K562 (cell line): ENCODE data around the gene UBFD1. TPM values are rescaled to one million over a fixed set of nuclear protein-coding genes. Genes with fewer than 3 reads are reported as not detected.

Source experiments
- MIER1 ChIP-seq: fragments of 450-650 bp; IDR thresholded peaks from 2 replicates; pipeline ENCODE4 v1.6.1; 2016; ENCODE audit warnings: antibody characterized with exemption, mild to moderate bottlenecking, low read depth
- PML ChIP-seq: IDR thresholded peaks from 2 replicates; pipeline ENCODE4 v1.6.1; 2012; ENCODE audit warnings: low read length, inconsistent platforms
- SMAD2 ChIP-seq: fragments of 150-350 bp; IDR thresholded peaks from 2 replicates; pipeline ENCODE4 v1.6.1; 2014; ENCODE audit warnings: low read depth, mild to moderate bottlenecking, low read length
- SMARCE1 ChIP-seq: fragments of 450-650 bp; IDR thresholded peaks from 2 replicates; pipeline ENCODE4 v1.7.1; 2016; ENCODE audit warnings: mild to moderate bottlenecking
- TRIM24 ChIP-seq, 2 experiments: fragments of 450-650 bp; IDR thresholded peaks; 2 replicates each; pipeline ENCODE4 v1.6.1; 2016
- polyA plus RNA-seq, 8 experiments: library from polyadenylated mRNA; depleted of rRNA in 4 of 8; stranded (reverse) in 5 of 8; unstranded in 3 of 8; fragments of >200 nt; fragmentation: Nextera tagmentation in 2 of 8; fragmentation: Illumina TruSeq in 1 of 8; extraction: Ambion mirVana in 2 of 8; extraction: Trizol in 1 of 8; gene quantifications; 2 replicates each; pipeline versions ENCODE4 v1.2.1 to v1.2.3, GENCODE V29; 2011 to 2014; ENCODE audit warnings: inconsistent platforms in 1 of 8, missing spikeins in 1 of 8
- total RNA-seq, 7 experiments: library from RNA; depleted of rRNA in 6 of 7; stranded (reverse); fragments of >200 nt in 6 of 7; fragmentation: Illumina TruSeq in 2 of 7; extraction: Trizol in 2 of 7; gene quantifications; 2 replicates each; pipeline versions ENCODE4 v1.2.1 to v1.2.3, GENCODE V29; 2011 to 2021; ENCODE audit warnings: low replicate concordance in 1 of 7
- TF ChIP-seq, protein P1 (sequence below), 2 experiments: fragments of 450-650 bp; formaldehyde crosslinking in 1 of 2; IDR thresholded peaks; 2 replicates each; pipeline versions ENCODE4 v1.4.0 to v1.6.1; 2014 to 2020; ENCODE audit warnings: mild to moderate bottlenecking in 2 of 2, borderline replicate concordance in 1 of 2, low read depth in 1 of 2
- TF ChIP-seq, protein P2 (sequence below): sonication (generic); formaldehyde crosslinking; IDR thresholded peaks from 2 replicates; pipeline ENCODE4 v1.8.0; 2022; ENCODE audit warnings: mild to moderate bottlenecking, missing genetic modification reagents
- TF ChIP-seq, protein P3 (sequence below): fragments of 250-450 bp; sonication (Bioruptor Pico); IDR thresholded peaks from 2 replicates; pipeline ENCODE4 v1.5.0; 2022; ENCODE audit warnings: mild to moderate bottlenecking
- TF ChIP-seq, protein P4 (sequence below), 2 experiments: fragments of 450-650 bp; conservative IDR thresholded peaks; 2 replicates each; pipeline ENCODE4 v1.6.1; 2017; ENCODE audit warnings: mild to moderate bottlenecking in 2 of 2, moderate library complexity in 2 of 2
- TF ChIP-seq, protein P5 (sequence below): IDR thresholded peaks from 2 replicates; pipeline ENCODE4 v1.6.1; 2014; ENCODE audit warnings: antibody characterized with exemption

UBFD1 gene
- total and polyA plus RNA-seq, 9 of the 15 experiments (the other 6 are each of a cell fraction or from before 2014, with no cell fraction given) = 10.7 to 66.2 (median 34.0) TPM

DNA sequence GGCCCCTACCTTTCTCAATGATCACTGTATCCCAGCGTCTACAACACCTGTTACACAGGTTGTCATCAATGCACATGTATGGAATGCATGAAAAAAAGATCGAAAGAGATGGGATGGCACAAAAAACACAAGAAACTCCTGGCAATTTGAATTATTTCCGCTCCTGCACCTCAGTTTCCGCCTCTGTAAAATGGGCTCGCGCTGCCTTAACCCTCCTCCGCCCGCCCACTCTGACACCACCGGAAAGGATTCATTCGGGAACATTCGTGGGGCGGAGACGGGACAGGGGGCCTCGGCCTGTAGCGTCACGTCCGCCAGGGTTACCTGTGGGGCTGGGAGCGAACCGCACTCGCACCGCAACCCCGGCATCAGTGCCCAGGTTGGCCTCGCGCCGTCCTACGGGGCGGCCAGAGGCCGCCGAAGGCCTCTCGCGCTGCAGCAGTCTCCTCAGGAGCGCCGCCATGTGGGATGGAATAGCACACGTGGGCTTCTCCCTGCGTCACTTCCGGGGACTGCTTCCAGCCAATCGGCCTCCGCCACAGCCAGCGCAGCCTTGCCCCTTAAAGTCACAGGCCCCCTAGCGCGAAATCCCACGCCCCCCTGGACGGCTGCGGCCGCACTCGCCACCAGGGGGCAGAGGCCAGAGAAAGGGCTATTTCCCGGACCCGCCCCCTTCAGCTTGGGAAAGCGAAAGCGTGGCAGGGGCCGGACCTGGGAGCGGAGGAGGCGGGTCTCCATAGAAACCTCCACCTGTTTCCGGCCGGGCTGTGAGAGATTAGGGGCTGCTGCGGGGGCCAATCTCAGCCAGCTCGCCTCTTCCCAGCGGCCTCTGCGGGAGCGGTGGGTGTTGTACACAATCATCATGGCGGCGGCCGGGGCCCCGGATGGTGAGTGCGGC, at the start of gene UBFD1, which contains the start of gene EARS2 (continued):
- TF ChIP-seq, protein P1, sequence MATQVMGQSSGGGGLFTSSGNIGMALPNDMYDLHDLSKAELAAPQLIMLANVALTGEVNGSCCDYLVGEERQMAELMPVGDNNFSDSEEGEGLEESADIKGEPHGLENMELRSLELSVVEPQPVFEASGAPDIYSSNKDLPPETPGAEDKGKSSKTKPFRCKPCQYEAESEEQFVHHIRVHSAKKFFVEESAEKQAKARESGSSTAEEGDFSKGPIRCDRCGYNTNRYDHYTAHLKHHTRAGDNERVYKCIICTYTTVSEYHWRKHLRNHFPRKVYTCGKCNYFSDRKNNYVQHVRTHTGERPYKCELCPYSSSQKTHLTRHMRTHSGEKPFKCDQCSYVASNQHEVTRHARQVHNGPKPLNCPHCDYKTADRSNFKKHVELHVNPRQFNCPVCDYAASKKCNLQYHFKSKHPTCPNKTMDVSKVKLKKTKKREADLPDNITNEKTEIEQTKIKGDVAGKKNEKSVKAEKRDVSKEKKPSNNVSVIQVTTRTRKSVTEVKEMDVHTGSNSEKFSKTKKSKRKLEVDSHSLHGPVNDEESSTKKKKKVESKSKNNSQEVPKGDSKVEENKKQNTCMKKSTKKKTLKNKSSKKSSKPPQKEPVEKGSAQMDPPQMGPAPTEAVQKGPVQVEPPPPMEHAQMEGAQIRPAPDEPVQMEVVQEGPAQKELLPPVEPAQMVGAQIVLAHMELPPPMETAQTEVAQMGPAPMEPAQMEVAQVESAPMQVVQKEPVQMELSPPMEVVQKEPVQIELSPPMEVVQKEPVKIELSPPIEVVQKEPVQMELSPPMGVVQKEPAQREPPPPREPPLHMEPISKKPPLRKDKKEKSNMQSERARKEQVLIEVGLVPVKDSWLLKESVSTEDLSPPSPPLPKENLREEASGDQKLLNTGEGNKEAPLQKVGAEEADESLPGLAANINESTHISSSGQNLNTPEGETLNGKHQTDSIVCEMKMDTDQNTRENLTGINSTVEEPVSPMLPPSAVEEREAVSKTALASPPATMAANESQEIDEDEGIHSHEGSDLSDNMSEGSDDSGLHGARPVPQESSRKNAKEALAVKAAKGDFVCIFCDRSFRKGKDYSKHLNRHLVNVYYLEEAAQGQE (IDR thresholded peaks at IDR 0.05; ENCODE audit: borderline replicate concordance) = peak; percentile 79
- TF ChIP-seq, protein P1 (CRISPR knock-in tag; IDR thresholded peaks at IDR 0.05; ENCODE audit: low read depth) = 0 out of 2 replicates have a peak, but pooled peaks have one; percentile 29
- TF ChIP-seq TRIM24 (IDR thresholded peaks at IDR 0.05) (peak in 1 of 2 experiments; percentile 36; a peak in 1 of 4 replicates), MIER1 (0 out of 2 replicates have a peak, but pooled peaks have one; percentile 54), SMAD2 (no peak), PML (peak; percentile 56; the same call in 1 of the 2 replicates), SMARCE1 (no peak)
- TF ChIP-seq, protein P2, sequence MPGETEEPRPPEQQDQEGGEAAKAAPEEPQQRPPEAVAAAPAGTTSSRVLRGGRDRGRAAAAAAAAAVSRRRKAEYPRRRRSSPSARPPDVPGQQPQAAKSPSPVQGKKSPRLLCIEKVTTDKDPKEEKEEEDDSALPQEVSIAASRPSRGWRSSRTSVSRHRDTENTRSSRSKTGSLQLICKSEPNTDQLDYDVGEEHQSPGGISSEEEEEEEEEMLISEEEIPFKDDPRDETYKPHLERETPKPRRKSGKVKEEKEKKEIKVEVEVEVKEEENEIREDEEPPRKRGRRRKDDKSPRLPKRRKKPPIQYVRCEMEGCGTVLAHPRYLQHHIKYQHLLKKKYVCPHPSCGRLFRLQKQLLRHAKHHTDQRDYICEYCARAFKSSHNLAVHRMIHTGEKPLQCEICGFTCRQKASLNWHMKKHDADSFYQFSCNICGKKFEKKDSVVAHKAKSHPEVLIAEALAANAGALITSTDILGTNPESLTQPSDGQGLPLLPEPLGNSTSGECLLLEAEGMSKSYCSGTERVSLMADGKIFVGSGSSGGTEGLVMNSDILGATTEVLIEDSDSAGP (CRISPR knock-in tag) = peak; percentile 99
- TF ChIP-seq, protein P3, sequence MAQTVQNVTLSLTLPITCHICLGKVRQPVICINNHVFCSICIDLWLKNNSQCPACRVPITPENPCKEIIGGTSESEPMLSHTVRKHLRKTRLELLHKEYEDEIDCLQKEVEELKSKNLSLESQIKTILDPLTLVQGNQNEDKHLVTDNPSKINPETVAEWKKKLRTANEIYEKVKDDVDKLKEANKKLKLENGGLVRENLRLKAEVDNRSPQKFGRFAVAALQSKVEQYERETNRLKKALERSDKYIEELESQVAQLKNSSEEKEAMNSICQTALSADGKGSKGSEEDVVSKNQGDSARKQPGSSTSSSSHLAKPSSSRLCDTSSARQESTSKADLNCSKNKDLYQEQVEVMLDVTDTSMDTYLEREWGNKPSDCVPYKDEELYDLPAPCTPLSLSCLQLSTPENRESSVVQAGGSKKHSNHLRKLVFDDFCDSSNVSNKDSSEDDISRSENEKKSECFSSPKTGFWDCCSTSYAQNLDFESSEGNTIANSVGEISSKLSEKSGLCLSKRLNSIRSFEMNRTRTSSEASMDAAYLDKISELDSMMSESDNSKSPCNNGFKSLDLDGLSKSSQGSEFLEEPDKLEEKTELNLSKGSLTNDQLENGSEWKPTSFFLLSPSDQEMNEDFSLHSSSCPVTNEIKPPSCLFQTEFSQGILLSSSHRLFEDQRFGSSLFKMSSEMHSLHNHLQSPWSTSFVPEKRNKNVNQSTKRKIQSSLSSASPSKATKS (CRISPR knock-in tag) = no peak
- TF ChIP-seq, protein P4, sequence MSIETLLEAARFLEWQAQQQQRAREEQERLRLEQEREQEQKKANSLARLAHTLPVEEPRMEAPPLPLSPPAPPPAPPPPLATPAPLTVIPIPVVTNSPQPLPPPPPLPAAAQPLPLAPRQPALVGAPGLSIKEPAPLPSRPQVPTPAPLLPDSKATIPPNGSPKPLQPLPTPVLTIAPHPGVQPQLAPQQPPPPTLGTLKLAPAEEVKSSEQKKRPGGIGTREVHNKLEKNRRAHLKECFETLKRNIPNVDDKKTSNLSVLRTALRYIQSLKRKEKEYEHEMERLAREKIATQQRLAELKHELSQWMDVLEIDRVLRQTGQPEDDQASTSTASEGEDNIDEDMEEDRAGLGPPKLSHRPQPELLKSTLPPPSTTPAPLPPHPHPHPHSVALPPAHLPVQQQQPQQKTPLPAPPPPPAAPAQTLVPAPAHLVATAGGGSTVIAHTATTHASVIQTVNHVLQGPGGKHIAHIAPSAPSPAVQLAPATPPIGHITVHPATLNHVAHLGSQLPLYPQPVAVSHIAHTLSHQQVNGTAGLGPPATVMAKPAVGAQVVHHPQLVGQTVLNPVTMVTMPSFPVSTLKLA (conservative IDR thresholded peaks at IDR 0.05) = peak; percentile 100
- TF ChIP-seq, protein P5, sequence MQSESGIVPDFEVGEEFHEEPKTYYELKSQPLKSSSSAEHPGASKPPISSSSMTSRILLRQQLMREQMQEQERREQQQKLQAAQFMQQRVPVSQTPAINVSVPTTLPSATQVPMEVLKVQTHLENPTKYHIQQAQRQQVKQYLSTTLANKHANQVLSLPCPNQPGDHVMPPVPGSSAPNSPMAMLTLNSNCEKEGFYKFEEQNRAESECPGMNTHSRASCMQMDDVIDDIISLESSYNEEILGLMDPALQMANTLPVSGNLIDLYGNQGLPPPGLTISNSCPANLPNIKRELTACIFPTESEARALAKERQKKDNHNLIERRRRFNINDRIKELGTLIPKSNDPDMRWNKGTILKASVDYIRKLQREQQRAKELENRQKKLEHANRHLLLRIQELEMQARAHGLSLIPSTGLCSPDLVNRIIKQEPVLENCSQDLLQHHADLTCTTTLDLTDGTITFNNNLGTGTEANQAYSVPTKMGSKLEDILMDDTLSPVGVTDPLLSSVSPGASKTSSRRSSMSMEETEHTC = no peak
